Lower leg skin (tissue), 4 donors: Measurements from ENCODE around the gene NMB. TPM values are rescaled to one million over a fixed set of nuclear protein-coding genes. Genes with fewer than 3 reads are reported as not detected.

Experiments
- DNase-seq, 2 donors: peaks; one replicate each; pipeline ENCODE4 v3.0.0-alpha.2; 2019; ENCODE audit warnings: low spot score in 2 of 2
- H3K4me3 ChIP-seq: fragments of 200-600 bp; sonication (generic); 2 replicates; pipeline ENCODE4 v1.5.1; 2017; ENCODE audit warnings: mild to moderate bottlenecking, low read depth; ENCODE audit not compliant: poor library complexity, severe bottlenecking
- POLR2A ChIP-seq, 2 donors: fragments of 450-650 bp; IDR thresholded peaks; one replicate each; pipeline ENCODE4 v1.6.1; 2016 to 2017; ENCODE audit warnings: antibody characterized with exemption in 2 of 2, mild to moderate bottlenecking in 1 of 2, moderate library complexity in 1 of 2
- WGBS, 2 donors: methylation state at CpG; one replicate each; pipeline ENCODE4 v1.1.5; 2018; 5-methylcytosine and 5-hydroxymethylcytosine counted together
- intact Hi-C: fragments of 100-400 bp; cut with DNase I; formaldehyde crosslinking; loops from one replicate; pipeline ENCODE4 v1.15.0; 2023; ENCODE audit warnings: low total_unique reads
- total RNA-seq, 4 donors: library from RNA; depleted of rRNA; stranded (reverse); fragments of >200 nt; gene quantifications; one replicate each; pipeline ENCODE4 v1.1.0, GENCODE V29; 2016
- TF ChIP-seq, protein P1 (sequence below), 3 donors: fragments of 450-650 bp; IDR thresholded peaks; one replicate each; pipeline ENCODE4 v1.5.1; 2016; ENCODE audit warnings: antibody characterized with exemption in 3 of 3, mild to moderate bottlenecking in 3 of 3, moderate library complexity in 2 of 3

Gene NMB
- total RNA-seq, 4 donors from 2014 or later = 0.88 to 5.7 (median 3.5) TPM

DNA sequence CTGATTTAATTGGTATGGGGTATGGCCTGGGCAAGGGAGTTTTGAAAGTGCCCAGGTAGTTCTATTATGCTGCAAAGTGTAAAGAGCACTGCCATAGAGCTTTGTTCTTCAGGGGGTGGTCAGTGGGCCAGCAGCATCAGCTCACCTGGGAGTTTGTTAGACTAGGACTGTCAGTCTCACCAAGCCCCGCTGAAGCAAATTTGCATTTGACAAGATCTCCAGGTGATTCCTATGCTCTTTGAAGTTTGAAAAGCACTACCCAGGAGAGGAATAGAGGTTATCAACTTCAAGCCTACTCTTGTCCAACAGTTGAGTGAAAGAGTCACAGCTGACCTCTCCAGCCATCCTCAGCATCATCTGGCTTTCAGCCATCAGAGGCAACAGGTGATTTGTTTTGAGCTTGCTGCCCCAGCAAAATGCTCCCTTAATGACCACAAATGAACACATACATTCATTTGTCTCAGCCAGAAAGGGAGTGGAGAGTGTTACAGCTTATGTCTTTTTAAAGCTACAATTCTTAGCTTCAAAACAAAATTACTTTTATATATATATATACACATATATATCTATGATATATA, 49.2 kb downstream of the NMB start:
- DNase-seq = no peak
- no peak overlapping the region for H3K4me3 ChIP-seq
- WGBS, 2 donors = 63 to 71% methylated on average over 1 of the region's 1 CpG
- TF ChIP-seq POLR2A (IDR thresholded peaks at IDR 0.05) = no peak
- TF ChIP-seq, protein P1, sequence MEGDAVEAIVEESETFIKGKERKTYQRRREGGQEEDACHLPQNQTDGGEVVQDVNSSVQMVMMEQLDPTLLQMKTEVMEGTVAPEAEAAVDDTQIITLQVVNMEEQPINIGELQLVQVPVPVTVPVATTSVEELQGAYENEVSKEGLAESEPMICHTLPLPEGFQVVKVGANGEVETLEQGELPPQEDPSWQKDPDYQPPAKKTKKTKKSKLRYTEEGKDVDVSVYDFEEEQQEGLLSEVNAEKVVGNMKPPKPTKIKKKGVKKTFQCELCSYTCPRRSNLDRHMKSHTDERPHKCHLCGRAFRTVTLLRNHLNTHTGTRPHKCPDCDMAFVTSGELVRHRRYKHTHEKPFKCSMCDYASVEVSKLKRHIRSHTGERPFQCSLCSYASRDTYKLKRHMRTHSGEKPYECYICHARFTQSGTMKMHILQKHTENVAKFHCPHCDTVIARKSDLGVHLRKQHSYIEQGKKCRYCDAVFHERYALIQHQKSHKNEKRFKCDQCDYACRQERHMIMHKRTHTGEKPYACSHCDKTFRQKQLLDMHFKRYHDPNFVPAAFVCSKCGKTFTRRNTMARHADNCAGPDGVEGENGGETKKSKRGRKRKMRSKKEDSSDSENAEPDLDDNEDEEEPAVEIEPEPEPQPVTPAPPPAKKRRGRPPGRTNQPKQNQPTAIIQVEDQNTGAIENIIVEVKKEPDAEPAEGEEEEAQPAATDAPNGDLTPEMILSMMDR (IDR thresholded peaks at IDR 0.05) = no peak
- intact Hi-C loops = no loop called here

DNA sequence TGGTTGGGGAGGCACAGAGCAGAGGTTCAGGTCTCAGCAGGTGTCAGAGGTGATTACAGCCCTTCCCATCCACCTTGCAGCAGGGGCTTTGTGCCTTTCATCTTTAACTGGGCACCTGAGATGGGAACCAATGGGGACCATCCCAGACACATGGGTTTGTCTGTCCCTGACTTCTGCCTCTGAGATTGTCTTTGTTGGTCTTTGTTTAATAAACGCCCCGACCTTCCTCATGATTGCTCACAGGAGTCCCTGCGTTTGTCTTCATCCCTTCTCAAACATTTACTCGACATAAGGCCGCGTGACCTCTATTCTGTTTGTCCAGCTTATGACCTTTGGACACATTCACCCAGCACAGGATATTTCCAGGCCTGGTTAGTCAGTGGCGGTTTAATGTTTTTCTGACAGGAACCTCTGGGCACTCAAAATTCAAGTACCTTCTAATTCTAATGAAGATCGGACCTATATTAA, 51.3 kb downstream of the NMB start:
- WGBS, 2 donors = 90% methylated on average over 8 of the region's 8 CpGs

DNA sequence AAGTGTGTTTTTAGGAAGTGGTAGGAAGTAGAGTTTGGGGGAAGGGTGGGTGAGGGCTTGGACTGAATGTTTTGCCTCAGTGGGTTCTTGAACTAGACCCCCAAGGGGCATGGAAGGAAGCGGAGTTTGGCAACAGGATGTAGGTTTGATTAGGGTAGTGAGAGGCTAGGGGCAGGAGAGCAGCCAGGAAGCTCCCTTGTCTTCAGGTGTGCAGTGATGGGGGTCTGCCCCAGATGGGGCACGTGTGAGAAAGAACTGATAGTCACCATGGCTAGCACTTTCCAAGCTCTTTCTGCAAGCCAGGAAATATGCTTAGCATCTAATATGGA, 52.5 kb downstream of the NMB start:
- DNase-seq = no peak
- no peak for TF ChIP-seq POLR2A (IDR thresholded peaks at IDR 0.05)
- TF ChIP-seq, protein P1 (IDR thresholded peaks at IDR 0.05) = no peak
- 65 to 70% methylated on average over 2 of the region's 2 CpGs for WGBS, 2 donors
- intact Hi-C loops = no loop called here
- no peak overlapping the region for H3K4me3 ChIP-seq

More for the DNA sequence above, 51.3 kb downstream of the NMB start:
- TF ChIP-seq POLR2A (IDR thresholded peaks at IDR 0.05) = no peak
- DNase-seq = no peak
- H3K4me3 ChIP-seq = no peak overlapping the region
- intact Hi-C loops = no loop called here

Other genes starting within 250 kb of the NMB start
- gene ZSCAN2, start 57.2 kb downstream of the NMB start, total RNA-seq = 10 to 100 TPM in 1 of 4 donors, 1 to 10 TPM in 3; 3.0 to 11.4 (median 6.7) TPM
- gene WDR73, start 3.9 kb downstream of the NMB start, total RNA-seq = 10 to 100 TPM in 3 of 4 donors, 1 to 10 TPM in 1; 10.0 to 26.5 (median 18.9) TPM
- gene SEC11A, start 57.9 kb upstream of the NMB start, total RNA-seq = 10 to 100 TPM; 44.0 to 88.4 (median 63.1) TPM
- gene ZNF592, start 90.4 kb upstream of the NMB start, total RNA-seq = 10 to 100 TPM; 15.8 to 25.5 (median 21.1) TPM
- gene ALPK3, start 159.2 kb upstream of the NMB start, total RNA-seq = 1 to 10 TPM in 1 of 4 donors, under 1 TPM in 3; 0.42 to 1.4 (median 0.46) TPM
- gene SLC28A1, start 226.5 kb upstream of the NMB start, total RNA-seq = not detected